Stimulated activated naive CD8-positive, alpha-beta T cell treated with anti-CD3 and anti-CD28 coated beads, Interleukin-15, Interleukin-2, amounts not matched to agents 100 U/mL and 50 U/mL, for 24 hours (primary cell): ENCODE results near the gene GPR141.
"Not testable (repeated sequence)": the region's sequence is repeated elsewhere in the genome, so short reads cannot be mapped to it uniquely, and the experiment has no call there.

Source experiments
- ATAC-seq: fragments of 150-1000 bp; cut with Tn5 transposase; one replicate; pipeline ENCODE4 v1.10.0; 2021
- DNase-seq: peaks from one replicate; pipeline ENCODE4 v3.0.0; 2021

GPR141 gene

DNA sequence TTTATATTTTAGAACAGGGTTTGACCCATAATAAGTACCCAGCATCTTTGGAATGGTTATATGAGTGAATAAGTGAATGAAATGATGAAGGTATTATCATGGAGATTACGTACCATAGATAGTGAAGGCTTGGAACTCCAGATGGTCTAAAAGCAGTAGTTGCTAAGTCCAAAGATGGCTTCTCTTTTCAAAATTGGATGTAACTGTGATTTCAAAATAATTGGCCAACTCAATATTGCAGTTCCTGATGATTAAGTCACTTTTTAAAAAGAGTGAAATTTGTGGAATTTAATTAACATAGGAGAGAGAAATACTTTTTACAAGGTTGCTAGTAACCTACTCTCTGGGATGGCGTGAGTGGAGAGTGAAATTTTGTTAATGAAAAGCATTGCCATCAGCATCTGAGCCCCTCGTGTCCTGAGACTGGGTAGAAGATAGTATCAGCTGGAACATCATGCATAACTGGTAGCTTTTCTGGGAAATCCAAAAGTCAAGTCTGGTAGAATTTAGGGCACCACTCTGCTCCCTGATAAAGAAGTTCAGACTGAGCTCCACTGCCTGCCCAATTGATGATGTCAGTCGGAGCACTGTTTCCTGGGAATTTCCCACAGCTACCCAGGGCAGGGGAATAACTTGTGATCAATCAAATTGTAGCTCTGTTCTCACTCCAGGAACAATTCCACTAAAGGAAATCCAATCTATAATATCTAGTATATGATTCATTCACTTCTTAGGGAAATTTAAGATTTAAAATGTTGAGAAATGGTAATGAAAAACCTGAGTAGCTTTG is 3.2 kb downstream of the GPR141 start:
- ATAC-seq (no peak), DNase-seq (no peak)

DNA sequence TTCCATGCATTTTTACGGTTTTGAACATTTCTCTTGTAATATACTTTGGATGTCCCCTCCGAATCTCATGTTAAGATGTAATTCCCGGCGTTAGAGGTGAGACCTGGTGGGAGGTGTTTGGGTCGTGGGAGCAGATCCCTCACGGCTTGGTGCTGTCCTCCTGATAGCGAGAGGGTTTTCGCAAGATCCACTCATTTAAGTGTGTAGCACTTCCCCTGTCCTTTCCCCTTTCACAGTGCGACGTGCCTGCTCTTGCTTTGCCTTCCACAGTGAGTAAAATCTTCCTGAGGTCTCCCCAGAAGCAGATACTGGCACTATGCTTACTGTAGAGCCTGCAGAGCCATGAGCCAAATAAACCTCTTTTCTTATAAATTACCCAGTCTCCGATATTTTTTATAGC is 6.6 kb downstream of the GPR141 start:
- no peak for ATAC-seq
- no peak for DNase-seq

DNA sequence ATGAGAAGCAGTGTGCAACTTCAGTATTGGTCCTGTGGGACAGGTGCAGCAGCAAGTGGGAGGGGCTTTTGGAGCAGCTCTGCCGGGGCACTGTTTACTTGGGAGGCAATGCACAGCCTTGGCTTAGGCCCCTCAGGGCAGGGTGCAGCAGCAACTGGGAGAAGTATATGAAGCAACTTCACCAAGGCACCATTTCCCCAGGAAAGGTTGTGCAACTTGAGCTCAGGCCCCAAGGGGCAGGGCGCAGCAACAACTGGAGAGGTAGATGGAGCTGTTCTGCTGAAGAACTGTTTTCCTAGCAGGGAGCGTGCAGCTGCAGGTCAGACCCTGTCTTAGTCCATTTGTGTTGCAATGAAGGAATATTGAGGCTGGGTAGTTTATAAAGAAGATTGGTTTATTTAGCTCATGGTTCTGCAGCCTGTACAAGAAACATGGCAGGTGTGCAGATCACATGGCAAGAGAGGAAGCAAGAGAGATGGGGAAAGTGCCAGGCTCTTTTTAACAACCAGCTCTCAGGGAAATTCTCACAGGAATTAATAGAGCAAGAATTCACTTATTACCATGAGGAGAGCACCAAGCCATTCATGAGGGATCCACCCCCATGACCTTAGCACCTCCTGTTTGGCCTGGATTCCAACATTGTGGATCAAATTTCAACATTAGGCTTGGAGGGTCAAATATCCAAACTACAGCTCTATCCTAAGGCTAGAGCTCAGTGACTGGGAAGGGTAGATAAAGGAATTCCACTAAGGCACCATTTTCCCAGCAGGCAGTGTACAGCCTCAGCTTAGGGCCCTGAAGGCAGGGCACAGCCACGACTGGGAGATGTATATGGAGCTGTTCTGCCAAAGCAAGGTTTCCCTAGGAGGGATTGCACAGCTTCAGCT is 10.9 kb downstream of the GPR141 start:
- ATAC-seq (no peak), DNase-seq (no peak)

DNA sequence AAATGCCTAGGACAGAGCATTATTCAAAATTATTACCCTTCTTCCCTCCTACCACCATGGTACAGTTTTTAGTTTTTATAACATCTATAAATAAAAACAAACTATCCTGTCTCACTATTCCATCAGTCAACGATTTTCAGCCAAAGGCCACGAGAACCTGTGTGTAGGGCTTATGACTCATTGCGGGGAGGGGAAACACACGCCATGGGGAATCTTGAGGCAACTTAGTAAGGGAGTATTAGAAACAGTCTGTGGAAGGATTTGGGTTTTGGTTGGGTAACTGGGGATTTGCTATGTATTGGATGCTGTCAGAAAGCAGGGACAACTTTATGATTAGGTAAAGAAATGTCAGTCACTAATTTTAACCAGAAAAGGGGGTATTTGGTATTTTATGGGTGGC is 14.7 kb downstream of the GPR141 start:
- DNase-seq = no peak

DNA sequence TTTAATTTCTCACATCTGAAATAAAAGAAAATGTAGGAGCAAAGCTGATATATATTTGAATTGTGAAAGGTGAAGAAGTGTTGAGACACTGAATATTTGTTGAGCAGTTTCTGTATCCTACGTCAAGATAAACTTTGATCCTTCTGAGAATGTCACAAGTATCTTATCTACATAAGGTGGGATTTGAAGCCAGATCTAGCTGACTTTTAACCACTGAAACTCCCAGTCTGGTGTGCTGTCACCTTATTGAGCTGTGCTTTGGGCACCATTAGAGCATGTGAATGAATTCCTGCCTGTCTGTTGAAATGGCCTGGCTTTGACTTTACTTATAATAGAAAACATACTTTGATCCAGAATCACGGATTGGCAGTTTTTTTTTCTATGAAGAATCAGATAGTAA is 15.2 kb downstream of the GPR141 start:
- ATAC-seq (no peak), DNase-seq (no peak)

More for the DNA sequence above, 14.7 kb downstream of the GPR141 start:
- ATAC-seq = no peak

DNA sequence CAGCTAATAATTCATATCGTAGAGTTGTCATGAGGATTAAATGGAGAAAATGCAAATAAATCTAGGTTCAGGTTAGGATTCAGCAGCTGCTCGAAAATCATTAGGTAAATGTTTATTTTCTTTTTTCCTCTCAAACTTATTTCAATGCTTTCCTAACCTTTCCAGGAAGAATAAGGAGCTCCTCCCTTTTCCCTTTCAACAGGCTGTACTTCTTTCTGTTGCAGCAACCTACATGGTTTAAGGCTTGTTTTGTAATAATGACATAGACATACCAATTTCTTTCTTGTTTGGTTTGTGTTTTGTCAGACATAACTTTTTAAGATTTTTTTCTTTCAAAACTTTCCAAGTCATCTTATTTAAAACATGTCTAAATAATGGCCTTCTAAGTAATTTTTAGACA is 18.2 kb downstream of the GPR141 start:
- ATAC-seq (no peak), DNase-seq (no peak)

DNA sequence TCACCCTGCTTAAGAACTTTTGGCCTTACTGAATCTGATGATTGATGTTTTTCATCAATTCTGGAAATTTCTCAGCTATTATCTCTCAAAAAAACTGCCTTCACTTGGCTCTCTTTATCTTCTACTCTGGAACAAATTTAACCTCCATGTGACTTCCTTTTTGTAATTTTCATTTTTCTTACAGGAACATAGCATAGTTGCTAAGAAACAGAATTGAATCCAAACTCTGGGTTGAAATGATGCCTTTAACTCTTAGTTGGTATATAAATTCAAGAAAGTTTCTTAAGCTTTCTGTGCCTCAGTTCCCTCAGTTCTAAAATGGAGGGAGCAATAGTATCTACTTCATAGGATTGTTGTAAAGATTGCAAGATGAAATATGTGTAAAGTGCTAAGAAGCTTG is 19.8 kb downstream of the GPR141 start:
- ATAC-seq = no peak
- no peak for DNase-seq

DNA sequence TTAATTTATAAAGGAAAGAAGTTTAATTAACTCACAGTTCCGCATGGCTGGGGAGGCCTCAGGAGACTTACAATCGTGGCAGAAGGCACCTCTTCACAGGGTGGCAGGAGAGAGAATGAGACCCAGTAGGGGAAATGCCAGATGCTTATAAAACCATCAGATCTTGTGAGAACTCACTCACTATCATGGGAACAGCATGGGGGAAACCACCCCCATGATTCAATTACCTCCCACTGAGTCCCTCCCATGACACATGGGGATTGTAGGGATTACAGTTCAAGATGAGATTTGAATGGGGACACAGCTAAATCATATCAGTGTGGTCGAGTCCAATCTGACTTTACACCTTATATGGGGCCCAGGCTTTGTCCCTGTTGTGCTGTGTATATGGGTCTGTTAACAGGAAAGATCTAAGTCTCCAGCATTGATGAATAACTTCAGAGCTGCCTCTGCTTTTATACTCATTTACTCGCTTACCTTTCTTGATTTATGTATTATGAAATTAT is 20.8 kb downstream of the GPR141 start:
- DNase-seq, ATAC-seq: not testable (repeated sequence)

DNA sequence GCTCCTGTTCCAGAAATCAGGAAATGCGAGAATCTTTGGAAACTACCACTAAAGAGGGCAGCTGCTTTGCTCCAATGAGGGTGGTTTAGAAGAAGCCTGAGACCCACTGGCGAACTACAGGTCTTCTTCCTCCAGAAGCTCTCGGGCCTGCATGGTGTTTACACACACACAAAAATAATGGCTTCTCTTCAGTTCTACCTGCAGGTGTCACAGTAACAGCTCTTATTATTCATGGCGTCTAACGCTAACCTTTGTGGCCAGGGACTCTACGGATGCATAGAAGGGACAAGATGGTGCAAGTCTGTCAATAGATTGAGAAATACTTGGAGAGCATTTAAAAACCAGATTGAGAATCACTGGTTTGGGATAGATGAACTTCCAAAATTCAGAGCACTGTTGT is 22.4 kb downstream of the GPR141 start:
- no peak for DNase-seq

DNA sequence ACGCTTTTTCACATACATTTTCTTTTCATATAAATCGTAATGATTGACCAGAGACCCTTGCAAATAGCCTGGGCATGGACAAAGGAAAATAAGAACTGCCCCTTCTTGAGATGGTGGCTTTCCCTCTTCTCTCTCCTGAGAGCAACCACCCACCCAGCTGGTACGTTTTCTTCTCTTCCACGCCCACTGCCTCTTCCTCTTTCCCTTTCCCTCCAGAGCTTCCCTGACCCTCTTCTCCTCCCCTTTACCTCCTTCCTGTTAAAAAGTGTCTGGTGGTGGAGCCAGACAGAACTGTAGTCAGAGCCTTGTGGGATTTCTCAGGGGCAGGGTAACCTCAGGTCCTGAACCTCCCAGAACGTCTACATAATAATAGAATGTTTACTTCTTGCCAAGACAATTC is 23.2 kb downstream of the GPR141 start:
- DNase-seq (no peak), ATAC-seq (no peak)

More for the DNA sequence above, 22.4 kb downstream of the GPR141 start:
- no peak for ATAC-seq

DNA sequence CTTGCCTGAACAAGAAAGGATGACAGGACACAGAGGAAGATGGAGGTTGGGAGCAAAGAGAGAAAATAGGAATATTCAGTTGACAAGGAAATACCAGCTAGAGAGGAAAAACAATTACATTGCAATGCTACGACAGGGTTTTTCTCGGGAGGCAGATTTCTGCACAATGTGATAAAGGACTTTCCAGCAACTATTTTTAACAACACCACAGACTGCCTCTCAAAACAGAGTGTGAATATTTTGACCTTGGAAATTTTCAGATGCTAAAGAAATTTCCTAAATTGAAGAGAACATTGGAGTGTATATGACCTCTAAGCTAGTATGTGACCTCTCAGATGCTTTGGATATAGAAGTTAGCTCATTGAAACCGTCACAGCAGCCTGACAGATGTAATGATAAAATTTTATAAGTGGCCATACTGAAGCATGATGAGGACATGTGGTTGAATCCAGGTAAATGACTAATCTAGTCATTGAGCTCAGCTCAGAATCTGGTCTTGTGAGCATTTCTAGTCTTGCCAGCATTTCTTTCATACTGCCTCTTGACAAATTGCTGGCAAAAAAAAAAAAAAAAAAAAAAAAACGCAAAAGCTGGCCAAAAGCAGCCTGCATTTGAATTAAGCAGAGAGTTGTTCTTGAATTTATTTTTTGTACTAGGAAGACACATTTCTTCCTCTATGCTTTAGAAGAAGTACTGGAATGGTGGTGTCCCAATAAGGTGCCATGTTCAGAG is 24.4 kb downstream of the GPR141 start:
- ATAC-seq = no peak
- no peak for DNase-seq

DNA sequence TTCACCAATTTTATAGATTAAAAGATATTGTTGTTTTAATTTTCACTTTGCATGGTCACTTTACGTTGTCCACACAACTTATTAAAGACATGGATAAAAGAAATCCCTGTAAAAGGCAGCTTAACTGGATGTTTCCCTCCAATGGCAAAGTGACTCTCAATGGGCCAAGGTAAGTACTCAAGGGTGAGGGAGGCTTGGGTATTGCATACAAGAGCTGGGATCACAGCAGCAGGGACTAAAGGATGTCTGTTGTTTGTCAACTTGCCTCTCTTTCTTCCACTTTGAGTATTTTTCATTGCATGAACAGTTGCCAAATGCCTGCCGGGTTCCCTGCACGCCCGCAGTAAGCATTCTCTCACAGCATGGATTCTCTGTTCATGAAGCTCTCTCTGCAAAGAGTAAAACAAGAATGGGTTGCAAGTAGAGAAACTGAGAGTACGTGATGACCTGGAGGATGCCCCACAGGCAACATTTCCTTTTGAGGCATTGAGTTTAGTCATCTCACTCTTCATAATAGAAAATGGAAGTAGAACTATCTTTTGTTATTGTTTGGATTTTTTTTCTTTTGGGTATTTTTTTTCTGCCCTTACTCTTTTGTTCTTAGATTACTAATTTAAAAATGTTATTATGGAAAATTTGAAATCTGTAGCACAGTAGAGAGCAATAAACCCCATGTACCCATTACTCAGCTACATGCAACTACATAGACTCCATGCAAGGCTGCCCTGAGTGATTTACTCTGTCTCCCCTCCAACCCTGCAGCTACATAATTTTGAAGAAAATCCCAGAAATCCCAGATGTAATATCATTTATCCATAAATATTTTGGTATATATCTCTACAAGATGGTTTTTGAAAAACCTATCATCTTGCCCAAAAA is 26.3 kb downstream of the GPR141 start:
- DNase-seq (no peak), ATAC-seq (no peak)

DNA sequence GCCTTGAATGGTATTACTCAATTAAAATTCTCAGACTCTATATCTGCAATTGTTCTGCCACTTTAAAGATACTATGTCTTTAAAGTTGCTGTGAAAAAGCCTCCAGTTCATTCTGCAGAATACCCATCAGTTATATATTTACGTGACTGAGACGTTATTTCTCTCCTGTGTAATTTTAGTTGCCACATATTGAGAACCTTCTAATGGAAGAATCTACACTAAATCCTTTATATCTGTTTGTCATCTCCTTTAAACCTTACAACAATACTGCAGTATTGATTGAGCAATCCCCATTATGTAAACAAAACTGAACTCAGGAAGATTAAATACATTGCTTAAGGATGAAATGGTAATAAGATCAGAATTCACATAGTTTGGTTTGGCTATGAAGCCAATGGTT is 30.0 kb downstream of the GPR141 start:
- no peak for DNase-seq

DNA sequence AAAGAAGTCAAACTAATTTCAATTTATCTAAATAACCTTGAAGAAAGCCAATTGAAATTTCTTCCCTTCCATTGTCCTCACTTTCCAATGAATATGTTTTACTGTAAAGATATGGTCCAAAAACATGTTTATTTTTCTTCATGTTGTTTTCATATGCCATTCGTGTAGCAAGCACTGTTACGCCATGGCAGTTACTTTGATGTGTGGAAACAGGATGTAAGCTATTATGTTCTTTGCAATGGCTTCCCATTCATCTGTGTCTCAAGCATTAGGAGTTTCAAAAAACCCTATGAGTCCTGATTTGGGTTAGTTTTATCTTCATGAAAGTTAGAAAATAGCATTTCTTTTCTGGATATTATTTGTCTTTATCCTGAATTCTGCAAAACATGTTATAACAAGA is 31.0 kb downstream of the GPR141 start:
- DNase-seq (no peak), ATAC-seq (no peak)

More for the DNA sequence above, 30.0 kb downstream of the GPR141 start:
- no peak for ATAC-seq

DNA sequence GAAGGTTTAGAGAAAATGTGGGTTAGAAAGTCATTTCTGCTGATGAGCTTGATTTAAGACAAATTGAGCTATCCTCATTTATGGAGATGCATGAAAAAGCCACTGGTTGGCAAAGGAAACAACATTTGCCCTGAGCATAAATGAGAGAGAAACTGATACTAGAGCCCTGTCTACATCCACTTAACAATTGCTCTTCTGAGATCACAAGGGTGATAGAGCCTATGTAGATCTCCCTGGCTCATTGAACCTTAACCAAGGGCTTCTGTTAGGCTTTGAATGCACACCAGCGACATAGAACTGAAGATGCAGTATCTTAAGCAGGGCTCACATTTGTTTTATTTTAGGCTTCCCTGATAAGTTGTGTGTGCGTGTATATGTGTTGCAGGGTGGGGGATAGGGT is 35.0 kb downstream of the GPR141 start:
- no peak for DNase-seq
- no peak for ATAC-seq

DNA sequence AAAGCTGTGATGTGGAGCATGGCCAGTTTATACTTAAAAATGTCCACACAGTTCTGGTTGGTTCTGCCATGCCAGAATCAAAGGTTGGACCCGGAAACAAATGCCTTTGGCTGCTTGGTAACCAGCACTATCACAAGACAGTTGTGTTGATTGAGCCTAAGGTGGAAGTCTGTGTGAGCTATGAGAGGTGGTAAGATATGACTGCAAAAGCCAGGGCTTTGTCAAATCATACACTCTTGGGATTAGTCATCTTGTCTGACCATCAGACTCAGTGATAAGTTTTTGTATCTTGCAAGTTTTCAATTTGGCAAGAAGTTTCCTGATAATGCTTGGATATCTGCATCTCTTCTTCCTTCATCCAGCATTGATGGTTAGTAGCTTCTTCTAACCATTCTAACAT is 35.5 kb downstream of the GPR141 start:
- ATAC-seq = no peak
- no peak for DNase-seq

DNA sequence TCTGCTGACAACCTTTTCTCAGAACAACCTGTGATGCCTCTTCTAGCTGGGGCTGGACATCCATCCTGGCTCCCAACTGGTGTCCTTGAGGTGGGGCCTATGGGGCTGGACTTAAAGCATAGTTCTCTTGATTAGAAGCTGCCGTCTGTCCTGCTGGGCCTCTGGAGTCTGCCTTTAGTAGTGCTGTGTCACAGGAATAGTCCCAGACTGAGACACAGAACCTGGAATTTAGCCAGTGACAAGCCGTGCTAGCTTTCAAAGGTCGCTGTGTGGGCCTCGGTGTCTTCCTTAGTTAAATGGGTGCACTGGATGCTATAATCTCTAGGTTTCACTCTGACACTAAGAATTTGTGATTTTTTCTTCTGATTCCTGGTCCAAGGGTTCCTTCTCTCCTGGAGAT is 41.2 kb downstream of the GPR141 start:
- ATAC-seq (no peak), DNase-seq (no peak)

DNA sequence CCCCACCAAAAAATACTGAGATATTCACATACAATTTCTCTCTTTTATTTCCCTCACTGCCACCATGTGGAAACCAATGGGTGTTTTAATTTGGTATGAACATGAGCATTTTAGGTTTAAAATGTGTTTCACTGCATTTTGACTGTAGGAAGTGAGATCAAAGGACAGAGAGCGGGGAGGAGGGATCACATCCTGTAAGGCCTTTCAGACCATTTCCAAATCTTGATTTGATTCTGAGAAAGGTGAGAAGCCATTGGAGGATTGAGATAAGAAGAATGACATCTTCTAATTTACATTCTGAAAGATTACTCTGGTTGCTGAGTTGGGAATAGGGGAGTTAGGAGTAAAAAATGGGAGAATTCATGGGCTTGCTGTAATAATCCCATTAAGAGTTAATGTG is 42.5 kb downstream of the GPR141 start:
- no peak for DNase-seq
- no peak for ATAC-seq

DNA sequence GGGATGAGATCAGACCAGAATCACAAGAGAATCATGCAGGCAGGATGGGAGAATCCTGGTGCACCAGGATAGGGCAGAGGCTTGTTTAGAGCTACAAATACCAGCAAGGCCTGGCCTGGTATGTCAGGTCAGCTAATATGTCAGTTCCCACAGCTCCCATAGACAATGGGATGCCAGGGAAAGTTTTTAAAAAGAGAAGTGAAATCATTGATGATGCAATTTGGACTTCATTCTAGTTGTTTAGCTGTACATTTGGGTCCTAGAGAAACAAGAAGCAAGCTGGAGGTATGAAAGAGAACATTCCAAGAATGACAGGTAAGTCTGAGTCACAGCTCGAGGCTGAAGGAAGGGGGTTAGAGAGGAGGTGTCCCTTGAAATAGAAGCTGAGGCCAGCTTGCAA is 45.2 kb downstream of the GPR141 start:
- DNase-seq (no peak), ATAC-seq (peak; percentile 23)

DNA sequence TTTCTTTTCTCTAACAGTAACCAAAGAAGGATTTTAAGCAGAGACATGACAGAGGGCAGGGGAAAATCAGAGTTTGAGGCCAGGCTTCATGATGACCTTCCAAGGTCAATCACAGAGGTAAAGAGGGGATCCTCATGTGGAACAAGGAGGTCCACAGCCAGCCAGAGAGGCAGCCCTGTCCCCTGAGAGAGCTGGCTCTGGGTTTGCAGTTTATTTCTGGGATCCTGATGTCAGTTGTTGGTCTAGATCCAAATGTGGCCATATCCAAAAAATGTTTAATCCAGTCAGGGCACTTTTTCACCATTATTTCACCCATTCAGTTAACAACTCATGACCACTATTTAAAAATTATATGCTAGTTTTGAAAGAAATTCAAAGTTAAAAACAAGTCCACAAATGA is 45.6 kb downstream of the GPR141 start:
- ATAC-seq (no peak), DNase-seq (no peak)

DNA sequence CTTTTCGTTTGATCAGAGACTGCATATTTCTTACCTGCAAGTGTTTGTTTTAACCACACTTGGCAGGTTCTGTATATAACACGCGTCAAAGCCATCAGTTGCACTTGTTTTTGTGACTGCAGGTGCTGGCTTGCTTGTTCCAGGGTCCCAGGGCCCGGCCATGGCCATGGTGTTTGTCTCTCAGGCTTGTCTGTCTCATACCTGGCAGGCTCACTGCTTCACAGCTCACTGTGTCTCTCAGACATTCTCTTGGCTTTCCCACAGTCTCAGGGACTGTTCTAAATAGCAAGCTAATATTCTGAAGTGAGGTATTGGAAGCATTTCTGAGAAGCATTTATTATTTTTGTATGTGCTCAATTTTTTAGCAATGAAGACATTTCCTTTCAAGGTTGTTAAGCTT is 46.9 kb downstream of the GPR141 start:
- DNase-seq (no peak), ATAC-seq (no peak)

DNA sequence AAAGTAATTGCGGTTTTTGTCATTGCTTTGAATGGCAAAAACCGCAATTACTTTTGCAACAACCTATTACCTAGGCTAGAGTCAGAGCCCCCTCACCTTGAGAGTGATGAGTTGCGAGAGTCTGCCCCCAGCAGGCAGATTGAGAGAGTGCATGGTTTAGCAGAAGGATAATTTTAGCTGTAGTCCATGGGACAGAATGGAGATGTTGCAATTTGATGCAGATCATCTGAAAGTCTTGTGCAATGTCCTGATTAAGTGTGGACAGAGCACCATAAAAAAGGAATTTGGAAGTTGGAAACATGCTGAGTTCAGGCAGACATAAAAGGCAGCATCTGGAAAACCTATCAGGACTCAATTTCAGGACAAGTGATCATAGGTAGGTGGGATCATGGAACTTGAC is 48.7 kb downstream of the GPR141 start:
- ATAC-seq = no peak
- peak; percentile 20 for DNase-seq
